ENCODE data around the gene SLC23A1.

GRCh38 chr5:139378101-139378825 lies 4.8 kb downstream of the SLC23A1 start:
- no peak for TF ChIP-seq POLR2AphosphoS5 (IDR thresholded peaks at IDR 0.05; ENCODE audit: low read depth, low read length)
- TF ChIP-seq FOXP2 (optimal IDR thresholded peaks at IDR 0.05; ENCODE audit: borderline replicate concordance, extremely low read depth, extremely low read length, insufficient read depth): no peak

Measured in PFSK-1 (cell line).